GM23248 (cell line): ENCODE results near the gene NECTIN4.

Experiments used
- EZH2 ChIP-seq: fragments of 200-600 bp; sonication (generic); IDR thresholded peaks from 2 replicates; pipeline ENCODE4 v1.6.1; 2018; ENCODE audit warnings: antibody characterized with exemption, mild to moderate bottlenecking; ENCODE audit not compliant: insufficient read depth, poor library complexity, severe bottlenecking
- EZH2phosphoT487 ChIP-seq: fragments of 200-600 bp; sonication (generic); IDR thresholded peaks from 2 replicates; pipeline ENCODE4 v1.6.1; 2018; ENCODE audit warnings: antibody characterized with exemption, moderate library complexity, mild to moderate bottlenecking, low read depth; ENCODE audit not compliant: insufficient read depth

- TF ChIP-seq EZH2 (no peak), EZH2phosphoT487 (no peak)
Observed at GRCh38 chr1:161092621-161093028, 3.3 kb upstream of the NECTIN4 start.
